H4 (cell line): ENCODE results near the gene HEATR5B. TPM values are rescaled to one million over a fixed set of nuclear protein-coding genes. Genes with fewer than 3 reads are reported as not detected.

ENCODE experiments used
- DNase-seq: peaks from one replicate; pipeline ENCODE4 v3.0.0-alpha.2; 2015; ENCODE audit warnings: low spot score
- total RNA-seq: library from RNA; depleted of rRNA; stranded (reverse); fragments of >200 nt; shearing (Covaris generic); gene quantifications from 2 replicates; pipeline ENCODE4 v1.2.3, GENCODE V29; 2014; rRNA removed

Gene HEATR5B
- 1.4 and 1.6 TPM in 2 replicates for total RNA-seq

- DNase-seq, result peak; percentile 73
Measured at GRCh38 chr2:37083873-37084794, at the start of gene HEATR5B, which contains the start of gene GPATCH11. HEATR5B (minus strand) TSS chr2:37084372; CDS start chr2:37083414, 958 bp downstream. GPATCH11 (plus strand) TSS chr2:37084518; CDS start chr2:37088382, 3,864 bp downstream.

GRCh38 chr2:37132914-37133313 lies 48.7 kb upstream of the HEATR5B start:
- no peak for DNase-seq

DNA sequence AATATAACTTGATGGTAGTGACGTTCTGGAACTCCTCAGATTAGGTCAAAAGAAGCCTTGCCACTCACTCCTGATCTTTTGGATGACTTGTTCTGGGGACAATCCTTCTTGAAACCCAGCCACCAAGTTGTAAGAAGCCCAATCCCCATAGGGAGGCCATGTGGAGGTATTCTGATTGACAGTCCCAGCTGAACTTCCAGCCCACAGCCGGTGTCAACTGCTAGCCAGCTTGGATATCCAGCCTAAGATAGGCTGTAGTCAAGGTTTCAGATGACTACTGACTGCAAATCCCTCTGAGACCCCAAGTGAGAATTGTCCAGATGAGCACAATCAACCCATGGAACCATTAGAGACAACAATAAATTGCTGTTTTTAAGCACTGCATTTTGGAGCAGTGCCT lies 41.2 kb upstream of the HEATR5B start:
- DNase-seq, result no peak

GRCh38 chr2:37119157-37119556 lies 35.0 kb upstream of the HEATR5B start:
- no peak for DNase-seq

DNA sequence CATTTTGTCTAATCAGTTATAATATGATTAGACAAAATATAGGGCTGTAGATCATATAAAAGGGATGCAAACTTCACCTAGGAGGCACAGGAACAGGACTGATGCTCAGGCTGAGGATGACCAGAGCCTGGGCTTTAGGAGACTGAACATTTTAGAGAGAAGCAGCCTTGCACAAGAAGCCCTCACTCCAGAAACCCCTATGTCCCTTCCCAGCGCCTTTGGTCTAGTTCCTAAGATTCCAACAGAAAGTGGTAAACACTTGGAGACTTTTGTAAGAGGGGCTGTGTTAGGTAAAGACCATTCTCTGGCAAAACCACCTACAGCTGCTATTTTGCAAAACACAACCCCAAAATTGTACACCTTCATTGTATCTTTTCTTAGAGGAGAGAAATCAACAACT lies 33.4 kb upstream of the HEATR5B start:
- no peak for DNase-seq

GRCh38 chr2:37111958-37112357 lies 27.8 kb upstream of the HEATR5B start:
- no peak for DNase-seq

- DNase-seq, result no peak
Measured at GRCh38 chr2:37110306-37111212, 26.4 kb upstream of the HEATR5B start.

- no peak for DNase-seq
Measured at GRCh38 chr2:37109523-37109922, 25.4 kb upstream of the HEATR5B start.

- no peak for DNase-seq
Measured at GRCh38 chr2:37105150-37105549, 21.0 kb upstream of the HEATR5B start.

DNA sequence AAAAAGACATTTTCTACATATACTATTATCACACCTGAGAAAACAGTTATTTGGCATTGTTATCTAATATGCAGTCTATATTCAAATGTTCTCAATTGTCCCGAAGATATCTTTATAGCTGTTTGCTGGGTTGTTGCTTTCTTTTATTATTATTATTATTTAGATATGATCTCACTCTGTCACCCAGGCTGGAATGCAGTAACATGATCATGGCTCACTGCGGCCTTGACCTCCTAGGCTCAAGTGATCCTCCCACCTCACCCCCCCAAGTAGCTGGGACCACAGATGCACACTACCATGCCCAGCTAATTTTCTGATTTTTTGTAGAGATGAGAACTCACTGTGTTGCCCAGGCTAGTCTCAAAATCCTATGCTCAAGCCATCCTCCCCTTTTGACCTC lies 20.0 kb upstream of the HEATR5B start:
- no peak for DNase-seq

DNA sequence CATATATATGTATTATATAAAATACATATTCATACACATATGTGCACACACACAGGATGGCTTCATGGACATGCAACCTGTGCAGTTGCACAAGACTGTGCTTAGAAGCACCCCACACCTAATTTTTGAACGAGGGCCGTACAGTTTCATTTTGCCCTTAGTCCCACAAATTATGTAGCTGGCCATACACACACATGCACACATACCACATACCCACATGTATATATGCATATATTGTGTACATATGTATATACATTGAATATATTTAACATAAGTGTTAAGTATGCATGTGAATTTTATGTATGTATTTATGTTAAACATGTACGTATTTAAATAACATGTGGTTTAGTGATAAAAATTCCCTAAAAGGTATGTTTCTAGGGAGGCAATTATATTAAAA lies 18.4 kb upstream of the HEATR5B start:
- no peak for DNase-seq

DNA sequence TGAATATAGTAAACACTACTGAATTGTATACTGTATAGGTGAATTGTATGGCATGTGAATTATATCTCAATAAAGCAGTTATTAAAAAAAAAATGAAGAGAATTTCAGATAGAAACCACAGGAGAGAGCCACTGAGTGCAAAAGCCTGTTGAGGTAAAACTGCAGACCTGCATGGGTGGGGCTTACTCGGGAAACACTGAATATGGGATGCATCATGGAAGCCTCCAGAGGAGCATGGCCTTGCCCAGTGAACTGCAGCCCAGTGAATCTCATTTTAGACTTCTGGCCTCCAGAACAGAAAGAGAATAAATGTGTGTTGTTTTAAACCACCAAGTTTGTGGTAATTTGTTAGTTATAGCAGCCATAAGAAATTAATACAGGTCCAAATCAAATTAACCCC lies 15.9 kb upstream of the HEATR5B start:
- no peak for DNase-seq

GRCh38 chr2:37098416-37099118 lies 14.4 kb upstream of the HEATR5B start:
- DNase-seq, result no peak

GRCh38 chr2:37096568-37096967 lies 12.4 kb upstream of the HEATR5B start:
- DNase-seq, result no peak

- no peak for DNase-seq
Measured at GRCh38 chr2:37091873-37092272, 7.7 kb upstream of the HEATR5B start.

GRCh38 chr2:37090019-37090477 lies 5.9 kb upstream of the HEATR5B start:
- DNase-seq, result no peak

DNA sequence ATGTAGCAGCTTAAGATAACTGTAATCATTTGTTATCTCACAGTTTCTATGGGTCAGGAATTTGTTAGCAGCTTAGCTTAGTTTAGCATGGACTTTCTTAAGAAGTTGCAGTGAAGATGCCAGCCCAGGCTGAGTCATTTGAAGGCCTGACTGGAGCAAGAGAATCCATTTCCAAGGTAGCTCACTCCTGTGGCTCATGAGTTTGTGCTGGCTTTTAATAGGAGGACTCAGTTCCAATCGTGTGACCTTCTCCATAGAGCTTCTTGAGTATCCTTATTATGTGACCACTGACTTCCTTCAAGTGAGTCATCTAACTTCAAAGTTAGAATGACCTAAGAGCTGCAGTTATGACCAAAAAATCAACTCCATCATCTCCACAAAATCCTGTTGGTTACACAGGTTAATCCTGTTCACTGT lies 1.6 kb upstream of the HEATR5B start:
- peak; percentile 2 for DNase-seq

DNA sequence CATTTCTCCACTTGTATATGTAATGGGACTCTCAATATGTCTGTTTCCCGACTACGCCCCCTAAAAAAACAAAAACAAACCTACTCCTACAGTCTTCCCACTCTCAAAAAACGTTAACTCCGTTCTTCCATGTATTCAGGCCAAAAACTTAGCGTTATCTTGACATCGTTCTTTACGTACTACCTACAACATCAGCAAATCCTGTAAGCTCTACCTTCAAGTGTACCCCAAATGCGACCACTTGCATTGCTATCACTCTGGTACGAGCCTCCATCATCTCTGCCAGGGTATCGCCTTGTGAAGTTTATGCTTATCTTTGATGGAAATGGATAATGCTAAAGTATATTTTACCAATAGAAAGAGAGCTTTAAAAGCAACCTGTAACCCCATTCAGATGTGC lies 625 bp upstream of the HEATR5B start:
- no peak for DNase-seq

GRCh38 chr2:37080689-37081088 lies 3.5 kb downstream of the HEATR5B start:
- no peak for DNase-seq

GRCh38 chr2:37080266-37080665 lies 3.9 kb downstream of the HEATR5B start:
- DNase-seq, result no peak

DNA sequence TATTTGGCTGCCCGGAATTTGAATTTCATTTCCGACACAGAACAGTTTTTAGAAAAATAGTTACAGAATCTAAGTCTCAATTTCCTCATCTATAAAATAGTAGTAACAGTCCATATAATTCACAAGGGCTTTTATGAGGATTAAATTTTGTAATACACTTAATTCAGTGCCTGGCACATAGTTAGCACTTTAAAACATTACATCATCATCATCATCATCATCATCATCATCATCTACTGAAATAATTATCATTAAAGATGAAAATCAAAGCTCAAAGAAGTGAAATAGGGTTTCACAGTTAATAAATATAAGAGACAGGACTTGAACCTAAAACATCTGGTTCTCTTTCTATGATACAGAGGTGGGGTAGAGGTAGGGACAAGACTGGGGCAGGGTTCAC lies 13.2 kb downstream of the HEATR5B start:
- no peak for DNase-seq

GRCh38 chr2:37068686-37069085 lies 15.5 kb downstream of the HEATR5B start:
- no peak for DNase-seq
